Mesendoderm (in vitro differentiated cells): ENCODE data around the gene LDLRAD4.

Experiments
- DNase-seq: peaks from one replicate; pipeline ENCODE4 v3.0.0; 2013
- H2AK5ac ChIP-seq: 2 replicates; pipeline ENCODE4 v1.6.1; 2013; ENCODE audit warnings: low read length, inconsistent platforms
- H2BK120ac ChIP-seq: 2 replicates; pipeline ENCODE4 v1.6.1; 2013; ENCODE audit warnings: low read depth, mild to moderate bottlenecking, low read length, moderate library complexity, mixed read lengths
- H2BK15ac ChIP-seq: replicated peaks from 2 replicates; pipeline ENCODE4 v1.6.1; 2013; ENCODE audit warnings: low read depth, mild to moderate bottlenecking, moderate library complexity
- H2BK5ac ChIP-seq: 2 replicates; pipeline ENCODE4 v1.6.1; 2013; ENCODE audit warnings: low read length, inconsistent platforms
- H3K18ac ChIP-seq: 2 replicates; pipeline ENCODE4 v1.6.1; 2013; ENCODE audit warnings: mild to moderate bottlenecking, low read length, mixed read lengths
- H3K23ac ChIP-seq: one replicate; pipeline ENCODE4 v1.6.1; 2013; ENCODE audit warnings: low read length
- H3K27ac ChIP-seq: 2 replicates; pipeline ENCODE4 v1.5.1; 2013; ENCODE audit warnings: low read depth, mild to moderate bottlenecking, inconsistent platforms, low read length, moderate library complexity
- H3K27me3 ChIP-seq: 2 replicates; pipeline ENCODE4 v1.6.1; 2013; ENCODE audit warnings: low read length, control low read depth, mild to moderate bottlenecking, inconsistent platforms; ENCODE audit not compliant: insufficient read depth, poor library complexity
- H3K36me3 ChIP-seq: 2 replicates; pipeline ENCODE4 v1.6.1; 2013; ENCODE audit warnings: low read length, inconsistent platforms; ENCODE audit not compliant: control insufficient read depth, insufficient read depth
- H3K4ac ChIP-seq: one replicate; pipeline ENCODE4 v1.6.1; 2013; ENCODE audit warnings: low read depth, mild to moderate bottlenecking, low read length, moderate library complexity
- H3K4me1 ChIP-seq: 2 replicates; pipeline ENCODE4 v1.6.1; 2013; ENCODE audit warnings: low read depth, low read length, inconsistent platforms; ENCODE audit not compliant: control insufficient read depth
- H3K4me2 ChIP-seq: 2 replicates; pipeline ENCODE4 v1.6.1; 2013; ENCODE audit warnings: low read length
- H3K4me3 ChIP-seq: 2 replicates; pipeline ENCODE4 v1.5.1; 2013; ENCODE audit warnings: mild to moderate bottlenecking, low read length
- H3K56ac ChIP-seq: one replicate; pipeline ENCODE4 v1.6.1; 2013; ENCODE audit warnings: low read length
- H3K79me1 ChIP-seq: 2 replicates; pipeline ENCODE4 v1.6.1; 2013; ENCODE audit warnings: low read length, inconsistent platforms
- H3K79me2 ChIP-seq: 2 replicates; pipeline ENCODE4 v1.6.1; 2013; ENCODE audit warnings: mild to moderate bottlenecking, low read length; ENCODE audit not compliant: control insufficient read depth, insufficient read depth
- H3K9ac ChIP-seq: 2 replicates; pipeline ENCODE4 v1.6.1; 2013; ENCODE audit warnings: low read length, inconsistent platforms
- H4K5ac ChIP-seq: one replicate; pipeline ENCODE4 v1.6.1; 2013; ENCODE audit warnings: low read length
- H4K8ac ChIP-seq: one replicate; pipeline ENCODE4 v1.6.1; 2013; ENCODE audit warnings: low read depth, mild to moderate bottlenecking, control low read depth, low read length, moderate library complexity
- WGBS: extraction: QIAGEN DNeasy Blood & Tissue Kit; methylation state at CpG from one replicate; pipeline ENCODE4 v1.1.7; 2013; ENCODE audit warnings: low lambda C conversion rate, missing lambda C conversion rate; ENCODE audit not compliant: insufficient coverage; ENCODE audit errors: extremely low coverage; 5-methylcytosine and 5-hydroxymethylcytosine counted together

LDLRAD4 gene

DNA sequence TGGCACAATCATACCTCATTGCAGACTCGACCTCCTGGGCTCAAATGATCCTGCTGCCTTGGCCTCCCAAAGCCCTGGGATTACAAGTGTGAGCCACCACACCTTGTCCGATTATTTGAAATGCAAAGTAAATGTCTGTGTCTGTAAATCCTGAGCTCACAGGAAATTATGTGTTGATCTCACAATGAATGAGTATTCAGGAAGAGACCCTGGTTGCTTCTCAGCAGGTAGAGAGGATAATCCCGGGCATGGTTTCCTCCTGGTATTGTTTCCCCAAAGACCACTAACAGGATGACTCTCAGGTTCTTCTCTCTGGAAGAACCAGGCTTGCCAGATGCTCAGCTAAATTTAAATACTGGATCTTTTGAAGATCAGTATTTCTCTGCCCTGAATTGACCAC lies 147.6 kb downstream of the LDLRAD4 start:
- Histone ChIP-seq H3K18ac (no peak overlapping the region), H4K8ac (no peak overlapping the region), H3K79me1 (no peaks in the 10 kb centered on the region), H2BK15ac (no peak overlapping the region), H4K5ac (no peak overlapping the region), H3K36me3 (no peaks in the 10 kb centered on the region), H3K4ac (no peak overlapping the region), H3K4me2 (no peak overlapping the region), H3K9ac (no peak overlapping the region), H2AK5ac (no peak overlapping the region), H3K23ac (no peak overlapping the region), H2BK5ac (no peak overlapping the region), H3K27me3 (no peaks in the 10 kb centered on the region), H3K27ac (no peak overlapping the region), H3K56ac (no peak overlapping the region), H3K4me3 (no peak overlapping the region), H3K4me1 (no peaks in the 10 kb centered on the region), H2BK120ac (no peak overlapping the region), H3K79me2 (no peaks in the 10 kb centered on the region)
- no CpG with 5 or more reads among the region's 3 CpGs for WGBS
- DNase-seq, result peak; percentile 59

DNA sequence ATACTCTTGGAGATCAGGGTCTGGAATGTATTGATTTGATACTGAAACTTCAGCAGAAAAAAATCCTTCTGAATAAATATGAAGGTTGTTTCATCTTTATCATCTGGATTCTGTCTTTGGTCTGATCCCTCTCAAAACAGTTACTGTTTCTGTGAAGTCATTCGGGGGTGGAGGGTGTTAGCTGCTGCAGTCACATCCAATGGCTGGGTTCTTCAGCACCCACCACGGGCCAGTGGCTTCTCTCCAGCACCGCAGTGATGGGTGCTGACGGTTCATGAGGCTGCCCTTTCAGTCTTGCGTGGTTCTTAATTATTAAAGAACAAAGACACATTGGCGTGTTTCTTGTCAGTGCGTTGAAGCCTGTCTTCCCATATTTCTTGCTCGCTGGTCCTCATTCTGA lies 148.0 kb downstream of the LDLRAD4 start:
- no peak overlapping the region for H3K56ac ChIP-seq
- no peak overlapping the region for H3K4me2 ChIP-seq
- no peak overlapping the region for H4K8ac ChIP-seq
- H2BK5ac ChIP-seq, result no peak overlapping the region
- no peak overlapping the region for H3K9ac ChIP-seq
- no peaks in the 10 kb centered on the region for H3K79me1 ChIP-seq
- WGBS, result no CpG with 5 or more reads among the region's 8 CpGs
- H3K18ac ChIP-seq, result no peak overlapping the region
- H3K4me3 ChIP-seq, result no peak overlapping the region
- no peaks in the 10 kb centered on the region for H3K27me3 ChIP-seq
- H3K4ac ChIP-seq, result no peak overlapping the region
- no peak overlapping the region for H2AK5ac ChIP-seq
- no peaks in the 10 kb centered on the region for H3K4me1 ChIP-seq
- no peaks in the 10 kb centered on the region for H3K79me2 ChIP-seq
- H3K36me3 ChIP-seq, result no peaks in the 10 kb centered on the region
- H3K27ac ChIP-seq, result peak overlapping the region; percentile 9
- no peak overlapping the region for H2BK120ac ChIP-seq
- no peak overlapping the region for H4K5ac ChIP-seq
- H2BK15ac ChIP-seq, result no peak overlapping the region
- H3K23ac ChIP-seq, result no peak overlapping the region
- DNase-seq, result no peak

DNA sequence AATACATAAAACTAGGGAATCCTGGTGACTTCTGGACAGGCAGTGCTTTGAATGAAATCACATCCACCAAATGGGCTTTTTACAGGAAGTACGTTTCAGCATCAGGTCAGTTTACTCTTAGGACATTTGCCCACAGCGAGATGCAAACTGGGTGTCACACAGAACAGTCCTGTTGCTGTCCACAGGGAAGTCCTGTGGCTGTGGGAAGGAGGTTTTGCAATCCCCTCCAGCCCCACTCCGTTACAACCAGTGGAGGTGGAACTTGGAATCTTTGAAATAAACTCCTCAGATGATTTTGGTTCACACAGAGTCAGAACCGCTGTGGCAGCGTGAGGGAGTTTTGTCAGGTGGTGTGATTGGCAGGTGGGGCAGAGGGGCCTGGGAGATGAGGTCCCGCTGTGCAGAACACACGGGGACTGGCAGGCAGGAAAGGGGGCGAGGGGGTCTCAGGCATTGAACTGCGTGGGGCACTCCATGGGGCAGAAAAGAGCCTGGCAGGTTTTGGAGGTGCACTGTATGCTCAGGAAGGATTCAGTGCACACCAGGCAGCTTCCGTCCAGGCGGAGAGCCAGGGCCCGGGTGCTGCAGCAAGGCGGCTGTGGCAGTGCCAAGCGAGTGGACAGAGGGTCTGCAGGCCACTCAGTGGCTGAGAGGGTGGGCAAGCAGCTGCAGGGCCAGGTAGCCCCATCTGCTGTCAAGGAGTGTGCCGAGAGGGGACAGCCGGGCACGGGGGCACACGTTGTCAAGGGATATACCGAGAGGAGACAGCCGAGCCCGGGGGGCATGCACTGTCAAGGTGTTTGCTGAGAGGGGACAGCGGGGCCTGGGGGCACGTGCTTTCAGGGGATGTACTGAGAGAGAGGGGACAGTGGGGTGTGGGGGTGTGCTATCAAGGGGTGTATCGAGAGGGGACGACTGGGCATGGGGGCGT lies 148.7 kb downstream of the LDLRAD4 start:
- Histone ChIP-seq H2BK5ac (no peak overlapping the region), H3K9ac (no peak overlapping the region), H2BK120ac (no peak overlapping the region), H3K4me2 (no peak overlapping the region), H3K18ac (no peak overlapping the region), H3K36me3 (no peaks in the 10 kb centered on the region), H4K8ac (no peak overlapping the region), H2AK5ac (no peak overlapping the region), H3K79me1 (no peaks in the 10 kb centered on the region), H3K23ac (peak overlapping the region; percentile 24), H3K56ac (peak overlapping the region; percentile 42), H3K4me3 (no peak overlapping the region), H4K5ac (no peak overlapping the region), H3K27me3 (no peaks in the 10 kb centered on the region), H3K4ac (no peak overlapping the region), H3K27ac (peak overlapping the region; percentile 9), H3K79me2 (no peaks in the 10 kb centered on the region), H3K4me1 (no peaks in the 10 kb centered on the region), H2BK15ac (no peak overlapping the region)
- no CpG with 5 or more reads among the region's 26 CpGs for WGBS
- DNase-seq, result no peak

DNA sequence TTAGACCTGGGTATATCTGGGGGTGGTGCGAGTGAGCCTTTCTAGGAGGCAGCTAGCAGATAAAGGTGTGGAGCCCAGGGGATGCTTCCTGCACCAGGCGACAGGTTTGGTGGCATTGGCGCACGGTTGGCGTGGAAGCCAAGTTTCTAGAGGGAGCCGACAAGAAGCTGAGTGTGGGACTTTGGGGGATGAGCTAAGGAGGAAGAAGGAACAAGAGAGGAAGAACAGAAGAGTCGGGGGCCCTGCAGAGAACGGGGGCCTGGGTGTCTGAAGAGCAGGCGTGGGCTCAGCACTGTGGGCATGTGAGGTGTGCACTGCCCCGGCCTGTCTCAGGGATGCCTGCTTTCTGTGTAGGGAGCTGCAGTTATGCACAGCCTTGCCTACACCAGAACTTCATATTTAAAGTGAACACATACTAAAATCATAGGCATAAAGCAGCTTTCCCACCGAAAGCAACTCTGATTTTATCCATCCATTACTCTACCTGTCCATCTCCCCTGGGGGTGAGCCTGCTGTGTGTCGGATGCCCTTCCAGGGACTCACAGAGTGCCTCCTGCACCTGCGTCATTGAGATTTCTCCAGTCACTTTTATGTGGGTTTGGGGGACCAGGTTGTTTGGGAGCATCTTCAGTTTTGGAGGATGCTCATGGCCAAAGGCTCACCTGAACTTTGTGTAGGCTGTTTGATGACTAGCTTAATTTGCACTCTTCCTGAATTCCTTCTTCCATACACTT lies 149.7 kb downstream of the LDLRAD4 start:
- Histone ChIP-seq H3K56ac (no peak overlapping the region), H2AK5ac (no peak overlapping the region), H2BK15ac (no peak overlapping the region), H3K36me3 (no peaks in the 10 kb centered on the region), H3K4me2 (no peak overlapping the region), H3K27ac (no peak overlapping the region), H2BK120ac (no peak overlapping the region), H3K4ac (no peak overlapping the region), H4K5ac (no peak overlapping the region), H3K79me1 (no peaks in the 10 kb centered on the region), H4K8ac (no peak overlapping the region), H2BK5ac (no peak overlapping the region), H3K4me1 (no peaks in the 10 kb centered on the region), H3K9ac (no peak overlapping the region), H3K79me2 (no peaks in the 10 kb centered on the region), H3K4me3 (no peak overlapping the region), H3K23ac (no peak overlapping the region), H3K18ac (no peak overlapping the region), H3K27me3 (no peaks in the 10 kb centered on the region)
- DNase-seq, result no peak
- WGBS, result no CpG with 5 or more reads among the region's 13 CpGs

- whole genome bisulfite sequencing, result no CpG with 5 or more reads among the region's 9 CpGs
- Histone ChIP-seq H2BK120ac (no peak overlapping the region), H2AK5ac (no peak overlapping the region)
Measured at GRCh38 chr18:13369353-13369752, 150.8 kb downstream of the LDLRAD4 start.

More at GRCh38 chr18:13369353-13369752, 150.8 kb downstream of the LDLRAD4 start:
- no peak overlapping the region for H3K4me2 ChIP-seq
- no peak overlapping the region for H2BK5ac ChIP-seq
- no peak overlapping the region for H2BK15ac ChIP-seq
- H3K18ac ChIP-seq, result no peak overlapping the region
- H3K36me3 ChIP-seq, result no peaks in the 10 kb centered on the region
- H3K79me1 ChIP-seq, result no peaks in the 10 kb centered on the region
- H4K8ac ChIP-seq, result no peak overlapping the region
- H3K27me3 ChIP-seq, result no peaks in the 10 kb centered on the region
- no peak overlapping the region for H3K4ac ChIP-seq
- DNase-seq, result no peak
- no peaks in the 10 kb centered on the region for H3K79me2 ChIP-seq
- no peak overlapping the region for H4K5ac ChIP-seq
- no peak overlapping the region for H3K56ac ChIP-seq
- no peak overlapping the region for H3K27ac ChIP-seq
- no peaks in the 10 kb centered on the region for H3K4me1 ChIP-seq
- no peak overlapping the region for H3K9ac ChIP-seq
- no peak overlapping the region for H3K23ac ChIP-seq
- no peak overlapping the region for H3K4me3 ChIP-seq
